Sigmoid colon (tissue), 7 donors: ENCODE results near the gene ZG16B. TPM values are rescaled to one million over a fixed set of nuclear protein-coding genes. Genes with fewer than 3 reads are reported as not detected.
A peak's percentile ranks its signal among the peaks of the same experiment; 100 is the strongest.

ENCODE experiments used
- DNase-seq: peaks from one replicate; pipeline ENCODE4 v3.0.0-alpha.2; 2019
- H3K27ac ChIP-seq, 4 donors: fragments of 200-600 bp; sonication (generic); one replicate each; pipeline ENCODE4 v1.5.1; 2016 to 2019; ENCODE audit warnings: mild to moderate bottlenecking in 1 of 4
- H3K27me3 ChIP-seq, 3 donors: fragments of 200-600 bp; sonication (generic); one replicate each; pipeline ENCODE4 v1.5.1; 2019; ENCODE audit warnings: mild to moderate bottlenecking in 1 of 3
- H3K36me3 ChIP-seq, 4 donors: fragments of 200-600 bp; sonication (generic); one replicate each; pipeline ENCODE4 v1.5.1; 2016 to 2019
- H3K4me1 ChIP-seq, 4 donors: fragments of 200-600 bp; sonication (generic); one replicate each; pipeline ENCODE4 v1.5.1; 2017 to 2019
- H3K4me3 ChIP-seq, 4 donors: fragments of 200-600 bp; sonication (generic); one replicate each; pipeline ENCODE4 v1.5.1; 2017 to 2019; ENCODE audit warnings: mild to moderate bottlenecking in 2 of 4, moderate library complexity in 1 of 4
- H3K9me3 ChIP-seq, 4 donors: fragments of 200-600 bp in 3 of 4; sonication (generic) in 3 of 4; one replicate each; pipeline versions ENCODE4 v1.5.1 to v1.6.1; 2013 to 2019
- EP300 ChIP-seq, 4 donors: sonication (generic); formaldehyde crosslinking; IDR thresholded peaks; one replicate each; pipeline ENCODE4 v1.6.1; 2017; ENCODE audit warnings: antibody characterized with exemption in 4 of 4
- POLR2A ChIP-seq, 2 donors: fragments of 450-650 bp; IDR thresholded peaks; one replicate each; pipeline ENCODE4 v1.6.1; 2016; ENCODE audit warnings: antibody characterized with exemption in 2 of 2, mild to moderate bottlenecking in 2 of 2, moderate library complexity in 2 of 2
- POLR2AphosphoS5 ChIP-seq, 4 donors: sonication (generic); formaldehyde crosslinking; IDR thresholded peaks; one replicate each; pipeline ENCODE4 v1.6.1; 2017; ENCODE audit warnings: antibody characterized with exemption in 4 of 4
- WGBS, 2 donors: extraction: QIAGEN DNeasy Blood & Tissue Kit; methylation state at CpG; one replicate each; pipeline ENCODE4 v1.1.7; 2013; 5-methylcytosine and 5-hydroxymethylcytosine counted together
- intact Hi-C: fragments of 100-400 bp; cut with DNase I; formaldehyde crosslinking; loops from one replicate; pipeline ENCODE4 v1.15.1; 2023
- polyA plus RNA-seq, 3 donors: library from polyadenylated mRNA; stranded (reverse); fragments of 200-250 nt; gene quantifications; one replicate each; pipeline ENCODE4 v1.2.3, GENCODE V29; 2013
- total RNA-seq, 4 donors: library from RNA; depleted of rRNA; stranded (reverse); fragments of >200 nt; gene quantifications; one replicate each; pipeline ENCODE4 v1.1.0, GENCODE V29; 2016
- TF ChIP-seq, protein P1 (sequence below), 4 experiments: fragments of 450-650 bp in 3 of 4; fragments of 200-600 bp in 1 of 4; IDR thresholded peaks; one replicate each; pipeline ENCODE4 v1.5.1; 2016 to 2019; ENCODE audit warnings: antibody characterized with exemption in 4 of 4, mild to moderate bottlenecking in 3 of 4, moderate library complexity in 2 of 4
- donor health status: healthy with polysubstance abuse.
- donor health status: Bipolar disorder and iron deficiency.
- donor health status: healthy.

Gene ZG16B
- total and polyA plus RNA-seq, 7 donors = 15.6 to 147 (median 55.0) TPM; not detected in 4

DNA sequence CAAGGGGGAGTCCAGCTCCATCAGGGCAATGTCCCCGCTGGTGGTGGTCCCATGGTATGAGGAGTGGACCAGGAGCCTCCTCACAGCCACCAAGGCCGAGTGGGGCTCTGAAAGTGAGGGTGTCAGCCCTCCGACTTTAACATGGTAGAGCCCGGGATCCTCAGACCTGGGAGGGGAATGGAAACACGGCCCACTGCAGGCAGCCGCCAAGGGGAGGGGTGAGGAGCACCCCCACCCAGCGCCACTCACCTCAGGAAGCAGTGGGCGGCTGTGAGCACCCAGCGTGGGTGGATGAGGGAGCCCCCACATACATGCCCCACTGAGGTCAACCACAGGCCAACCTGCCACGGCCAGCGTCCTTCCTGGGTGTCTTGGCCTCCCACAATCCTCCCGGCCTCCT lies 10.8 kb downstream of the ZG16B start:
- peak; percentile 48 for DNase-seq
- Histone ChIP-seq H3K27me3 (peaks cover 0 to 50% (median 16%) of the 10 kb centered on the region in 3 donors), H3K36me3 (no peaks in the 10 kb centered on the region)

DNA sequence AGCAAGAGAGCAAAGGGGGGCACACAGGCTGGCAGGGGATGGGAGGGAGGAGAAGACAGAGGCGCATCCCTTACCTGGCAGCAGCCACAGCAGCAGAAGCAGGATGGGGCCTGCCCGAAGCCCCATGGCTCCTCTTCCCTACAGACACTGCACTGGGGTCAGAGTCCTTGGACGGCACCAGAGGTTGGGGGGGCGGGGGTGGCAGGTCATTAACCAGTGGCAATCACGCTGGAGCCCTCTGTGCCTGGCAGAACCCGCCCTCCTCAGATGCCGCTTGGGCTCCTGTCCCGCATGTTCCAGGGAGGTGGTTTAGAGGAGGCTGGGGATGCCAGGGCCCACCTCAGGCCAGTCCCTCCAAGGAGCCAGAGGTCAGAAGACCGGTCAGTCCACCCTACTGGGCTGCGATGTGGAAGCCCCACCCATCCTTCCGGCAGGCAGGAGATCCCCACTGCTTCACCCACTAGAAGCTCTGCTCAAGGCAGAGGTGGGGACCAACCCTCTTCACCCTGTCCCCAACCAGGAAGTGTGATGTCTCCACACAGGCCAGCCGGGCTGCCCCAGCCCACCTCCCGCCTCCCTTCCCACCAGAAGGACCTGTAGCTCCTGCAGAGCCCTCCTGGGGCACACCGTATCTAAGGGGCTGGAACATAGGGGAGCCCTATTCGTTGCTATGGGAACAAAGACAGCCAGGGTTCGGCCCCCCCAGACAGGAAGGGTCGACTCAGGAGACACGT lies 11.7 kb downstream of the ZG16B start:
- TF ChIP-seq POLR2A (IDR thresholded peaks at IDR 0.05) = no peak
- TF ChIP-seq, protein P1, sequence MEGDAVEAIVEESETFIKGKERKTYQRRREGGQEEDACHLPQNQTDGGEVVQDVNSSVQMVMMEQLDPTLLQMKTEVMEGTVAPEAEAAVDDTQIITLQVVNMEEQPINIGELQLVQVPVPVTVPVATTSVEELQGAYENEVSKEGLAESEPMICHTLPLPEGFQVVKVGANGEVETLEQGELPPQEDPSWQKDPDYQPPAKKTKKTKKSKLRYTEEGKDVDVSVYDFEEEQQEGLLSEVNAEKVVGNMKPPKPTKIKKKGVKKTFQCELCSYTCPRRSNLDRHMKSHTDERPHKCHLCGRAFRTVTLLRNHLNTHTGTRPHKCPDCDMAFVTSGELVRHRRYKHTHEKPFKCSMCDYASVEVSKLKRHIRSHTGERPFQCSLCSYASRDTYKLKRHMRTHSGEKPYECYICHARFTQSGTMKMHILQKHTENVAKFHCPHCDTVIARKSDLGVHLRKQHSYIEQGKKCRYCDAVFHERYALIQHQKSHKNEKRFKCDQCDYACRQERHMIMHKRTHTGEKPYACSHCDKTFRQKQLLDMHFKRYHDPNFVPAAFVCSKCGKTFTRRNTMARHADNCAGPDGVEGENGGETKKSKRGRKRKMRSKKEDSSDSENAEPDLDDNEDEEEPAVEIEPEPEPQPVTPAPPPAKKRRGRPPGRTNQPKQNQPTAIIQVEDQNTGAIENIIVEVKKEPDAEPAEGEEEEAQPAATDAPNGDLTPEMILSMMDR (IDR thresholded peaks at IDR 0.05) = no peak
- no peak for TF ChIP-seq POLR2AphosphoS5 (IDR thresholded peaks at IDR 0.05)
- no peak for TF ChIP-seq EP300 (IDR thresholded peaks at IDR 0.05)
- H3K27me3 ChIP-seq = peaks cover 0 to 41% (median 16%) of the 10 kb centered on the region in 3 donors
- no peaks in the 10 kb centered on the region for H3K9me3 ChIP-seq
- peak; percentile 58 for DNase-seq
- H3K4me1 ChIP-seq = peaks cover 0 to 9% (median 3%) of the 10 kb centered on the region in 4 donors
- 63 to 76% methylated on average over 18 of the region's 18 CpGs for WGBS, 2 donors
- no peak overlapping the region for H3K27ac ChIP-seq
- intact Hi-C loops = no loop called here
- no peaks in the 10 kb centered on the region for H3K36me3 ChIP-seq
- H3K4me3 ChIP-seq = peak overlapping the region in 2 of 4 donors; percentile 30

More for the DNA sequence above, 10.8 kb downstream of the ZG16B start:
- intact Hi-C loops = no loop called here
- peaks cover 0 to 9% (median 3%) of the 10 kb centered on the region in 4 donors for H3K4me1 ChIP-seq
- TF ChIP-seq POLR2A (IDR thresholded peaks at IDR 0.05) (no peak), POLR2AphosphoS5 (IDR thresholded peaks at IDR 0.05) (no peak), EP300 (IDR thresholded peaks at IDR 0.05) (no peak)
- TF ChIP-seq, protein P1 (IDR thresholded peaks at IDR 0.05) = no peak
- WGBS, 2 donors = 69 to 84% methylated on average over 12 of the region's 12 CpGs
- no peaks in the 10 kb centered on the region for H3K9me3 ChIP-seq
- no peak overlapping the region for H3K4me3 ChIP-seq
- H3K27ac ChIP-seq = no peak overlapping the region

DNA sequence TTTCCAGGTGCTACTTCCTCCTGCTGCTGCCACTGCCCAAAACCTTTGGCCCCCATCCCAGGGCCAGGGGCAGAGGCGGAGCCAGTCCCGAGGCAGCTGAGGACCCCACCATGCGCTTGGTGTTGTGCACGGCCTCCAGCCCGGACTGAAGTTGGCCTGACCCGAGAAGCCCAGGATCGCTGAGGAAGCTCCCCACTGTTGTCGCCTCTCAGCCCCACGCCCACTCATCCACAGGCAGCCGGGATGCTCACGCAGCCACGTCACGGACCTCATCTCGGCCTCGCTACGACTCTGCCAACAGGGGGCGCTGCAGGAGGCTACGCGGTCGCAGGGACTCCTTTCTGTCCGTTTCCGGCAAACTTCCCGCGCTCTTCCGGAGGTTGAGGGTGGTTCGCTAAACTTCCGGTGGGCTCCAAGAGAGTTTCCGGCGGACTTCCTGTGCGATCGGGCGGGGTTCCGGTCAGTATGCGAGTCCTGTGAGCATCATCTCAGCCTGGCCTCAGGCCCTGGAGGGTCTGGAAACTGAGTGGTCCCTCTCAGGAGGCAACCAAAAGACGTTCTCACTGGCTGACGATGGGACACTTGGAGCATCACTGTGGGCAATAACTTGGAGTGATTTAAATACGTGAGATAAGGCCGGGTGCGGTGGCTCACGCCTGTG lies 12.4 kb downstream of the ZG16B start:
- Histone ChIP-seq H3K27me3 (peaks cover 0 to 36% (median 16%) of the 10 kb centered on the region in 3 donors), H3K4me1 (peaks cover 0 to 9% (median 3%) of the 10 kb centered on the region in 4 donors), H3K36me3 (no peaks in the 10 kb centered on the region), H3K9me3 (no peaks in the 10 kb centered on the region), H3K4me3 (peak overlapping the region in 2 of 4 donors; percentile 30), H3K27ac (peak overlapping the region in 1 of 4 donors; percentile 20)
- intact Hi-C loops = no loop called here
- peak; percentile 69 for DNase-seq
- WGBS, 2 donors = 42 to 61% methylated on average over 40 of the region's 40 CpGs
- TF ChIP-seq EP300 (IDR thresholded peaks at IDR 0.05) (no peak), POLR2A (IDR thresholded peaks at IDR 0.05) (no peak), POLR2AphosphoS5 (IDR thresholded peaks at IDR 0.05) (no peak)
- TF ChIP-seq, protein P1 (IDR thresholded peaks at IDR 0.05) = no peak

DNA sequence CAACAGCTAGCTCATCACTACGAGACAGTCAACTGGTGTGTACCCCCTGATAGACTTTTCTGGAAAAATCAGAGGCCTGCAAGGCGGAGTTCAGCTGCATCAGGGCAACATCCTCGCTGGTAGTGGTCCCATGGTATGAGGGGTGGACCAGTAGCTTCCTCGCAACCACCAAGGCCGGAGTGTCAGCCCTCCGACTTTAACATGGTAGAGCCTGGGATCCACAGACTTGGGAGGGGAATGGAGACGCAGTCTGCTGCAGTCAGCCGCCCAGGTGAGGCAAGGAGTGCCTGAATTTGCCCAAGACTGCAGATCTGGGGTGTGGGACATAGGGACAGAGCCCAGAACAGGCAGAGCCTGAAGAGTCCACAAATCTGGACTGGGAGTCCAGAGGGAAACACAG lies 13.4 kb downstream of the ZG16B start:
- Histone ChIP-seq H3K27me3 (peaks cover 0 to 26% (median 16%) of the 10 kb centered on the region in 3 donors), H3K9me3 (no peaks in the 10 kb centered on the region), H3K27ac (no peak overlapping the region), H3K4me3 (no peak overlapping the region), H3K36me3 (no peaks in the 10 kb centered on the region), H3K4me1 (peaks cover 0 to 9% (median 3%) of the 10 kb centered on the region in 4 donors)
- TF ChIP-seq EP300 (IDR thresholded peaks at IDR 0.05) = no peak
- TF ChIP-seq, protein P1 (IDR thresholded peaks at IDR 0.05) = no peak
- TF ChIP-seq POLR2AphosphoS5 (IDR thresholded peaks at IDR 0.05) = no peak
- TF ChIP-seq POLR2A (IDR thresholded peaks at IDR 0.05) = no peak
- no peak for DNase-seq
- intact Hi-C loops = no loop called here
- WGBS, 2 donors = 88 to 91% methylated on average over 8 of the region's 8 CpGs
